H1 (cell line): ENCODE results near the gene KCND3. TPM values are rescaled to one million over a fixed set of nuclear protein-coding genes. Genes with fewer than 3 reads are reported as not detected.

Experiments
- CTCF ChIA-PET: fragments of 300-600 bp; sonication (Branson Sonifier 250); formaldehyde crosslinking; loops from one replicate; lab custom pipeline; 2021; ENCODE audit not compliant: partially characterized antibody; lab: Charles Lee
- POLR2A ChIA-PET: fragments of 300-600 bp; sonication (Branson Sonifier 250); formaldehyde crosslinking; loops from one replicate; lab custom pipeline; 2021; ENCODE audit warnings: inconsistent platforms; ENCODE audit not compliant: partially characterized antibody; lab: Charles Lee
- DNase-seq, 2 experiments: peaks; one replicate each; pipeline versions ENCODE4 v3.0.0 to v3.0.0-alpha.2; 2010 to 2022; ENCODE audit warnings: low spot score in 2 of 2, low read depth in 1 of 2, mixed read lengths in 1 of 2
- FAIRE-seq: peaks from 2 replicates; lab custom pipeline; 2011; peaks lifted over from hg19 to GRCh38; lab: Jason Lieb, UNC
- H2AFZ ChIP-seq: 2 replicates; pipeline ENCODE4 v1.8.1; 2012; ENCODE audit warnings: low read length, inconsistent platforms
- H2AK5ac ChIP-seq: 2 replicates; pipeline ENCODE4 v1.6.1; 2013; ENCODE audit warnings: low read depth, low read length
- H2BK120ac ChIP-seq: replicated peaks from 2 replicates; pipeline ENCODE3; 2013; ENCODE audit warnings: low read depth, low read length, inconsistent platforms
- H2BK12ac ChIP-seq: 2 replicates; pipeline ENCODE4 v1.6.1; 2013; ENCODE audit warnings: low read depth, low read length
- H2BK15ac ChIP-seq: 2 replicates; pipeline ENCODE4 v1.6.1; 2013; ENCODE audit warnings: low read length
- H2BK20ac ChIP-seq: 2 replicates; pipeline ENCODE4 v1.6.1; 2013; ENCODE audit warnings: low read length
- H2BK5ac ChIP-seq: 2 replicates; pipeline ENCODE4 v1.6.1; 2013; ENCODE audit warnings: low read depth, low read length
- H3K14ac ChIP-seq: 2 replicates; pipeline ENCODE4 v1.6.1; 2013; ENCODE audit warnings: inconsistent platforms; ENCODE audit not compliant: insufficient read length
- H3K18ac ChIP-seq: 2 replicates; pipeline ENCODE4 v1.6.1; 2013; ENCODE audit warnings: low read length; ENCODE audit errors: extremely low read depth
- H3K23ac ChIP-seq: 2 replicates; pipeline ENCODE4 v1.6.1; 2013; ENCODE audit warnings: inconsistent platforms; ENCODE audit not compliant: insufficient read length
- H3K23me2 ChIP-seq: 2 replicates; pipeline ENCODE4 v1.6.1; 2013; ENCODE audit warnings: low read depth, low read length
- H3K27ac ChIP-seq: 2 replicates; pipeline ENCODE4 v1.6.1; 2011; ENCODE audit warnings: low read depth, low read length, inconsistent platforms
- H3K27me3 ChIP-seq, 4 experiments: replicated peaks in 1 of 4; 1 replicate in 1 of 4; 2 replicates in 3 of 4; pipeline versions ENCODE4 v1.6.1 to v1.8.1; 2011 to 2013; ENCODE audit warnings: low read length in 3 of 4, mild to moderate bottlenecking in 3 of 4, inconsistent platforms in 2 of 4, mixed read lengths in 2 of 4, moderate library complexity in 1 of 4; ENCODE audit not compliant: control insufficient read depth in 3 of 4, insufficient read depth in 3 of 4; ENCODE audit errors: extremely low read depth in 1 of 4
- H3K36me3 ChIP-seq, 4 experiments: 2 replicates each; pipeline versions ENCODE4 v1.6.1 to v1.8.1; 2011 to 2013; ENCODE audit warnings: mild to moderate bottlenecking in 4 of 4, low read length in 3 of 4, moderate library complexity in 2 of 4, control low read depth in 1 of 4, inconsistent platforms in 1 of 4; ENCODE audit not compliant: insufficient read depth in 4 of 4, control insufficient read depth in 2 of 4
- H3K4ac ChIP-seq: replicated peaks from 2 replicates; pipeline ENCODE3; 2013; ENCODE audit warnings: low read length, low read depth, mixed read lengths, inconsistent platforms; ENCODE audit not compliant: insufficient read length
- H3K4me1 ChIP-seq, 4 experiments: replicated peaks in 1 of 4; 1 replicate in 1 of 4; 2 replicates in 3 of 4; pipeline versions ENCODE4 v1.6.1 to v1.8.1; 2011 to 2013; ENCODE audit warnings: low read length in 3 of 4, inconsistent platforms in 2 of 4, mixed read lengths in 1 of 4; ENCODE audit not compliant: insufficient read depth in 4 of 4, control insufficient read depth in 3 of 4
- H3K4me2 ChIP-seq, 2 experiments: 2 replicates each; pipeline versions ENCODE4 v1.6.1 to v1.8.1; 2011 to 2013; ENCODE audit warnings: low read depth in 2 of 2, low read length in 2 of 2, control low read depth in 1 of 2, inconsistent platforms in 1 of 2, mild to moderate bottlenecking in 1 of 2; ENCODE audit not compliant: insufficient read depth in 1 of 2
- H3K4me3 ChIP-seq, 4 experiments: fragments of 200-600, 300-600 bp in 1 of 4; sonication (generic), shearing (Covaris generic), sonication (Bioruptor Twin) in 1 of 4; 2 replicates each; pipeline versions ENCODE4 v1.5.1 to v1.8.1; 2011 to 2016; ENCODE audit warnings: low read length in 4 of 4, low read depth in 3 of 4, control low read depth in 2 of 4, inconsistent platforms in 2 of 4, mild to moderate bottlenecking in 2 of 4, mixed read lengths in 1 of 4, moderate library complexity in 1 of 4; ENCODE audit not compliant: insufficient read depth in 2 of 4; ENCODE audit errors: extremely low read depth in 1 of 4
- H3K56ac ChIP-seq: replicated peaks from 2 replicates; pipeline ENCODE3; 2013; ENCODE audit warnings: low read depth, mild to moderate bottlenecking, mixed read lengths, low read length, inconsistent platforms; ENCODE audit not compliant: insufficient read length
- H3K79me1 ChIP-seq: 2 replicates; pipeline ENCODE4 v1.6.1; 2013; ENCODE audit warnings: low read depth, low read length, control low read depth
- H3K79me2 ChIP-seq, 2 experiments: 2 replicates each; pipeline versions ENCODE4 v1.6.1 to v1.8.1; 2012 to 2013; ENCODE audit warnings: low read length in 2 of 2, mild to moderate bottlenecking in 2 of 2, inconsistent platforms in 1 of 2; ENCODE audit not compliant: insufficient read depth in 2 of 2, control insufficient read depth in 1 of 2
- H3K9ac ChIP-seq, 4 experiments: replicated peaks in 1 of 4; 1 replicate in 1 of 4; 2 replicates in 3 of 4; pipeline versions ENCODE4 v1.6.1 to v1.8.1; 2011 to 2013; ENCODE audit warnings: low read depth in 3 of 4, low read length in 3 of 4, control low read depth in 2 of 4, mild to moderate bottlenecking in 2 of 4, moderate library complexity in 2 of 4, inconsistent platforms in 1 of 4; ENCODE audit errors: extremely low read depth in 1 of 4
- H3K9me3 ChIP-seq, 2 experiments: 2 replicates each; pipeline versions ENCODE4 v1.6.1 to v1.8.1; 2012 to 2013; ENCODE audit warnings: mild to moderate bottlenecking in 2 of 2, moderate library complexity in 2 of 2, control low read depth in 1 of 2, inconsistent platforms in 1 of 2, low read depth in 1 of 2, low read length in 1 of 2, mixed read lengths in 1 of 2; ENCODE audit not compliant: insufficient read depth in 2 of 2
- H4K20me1 ChIP-seq, 2 experiments: replicated peaks in 1 of 2; 2 replicates each; pipeline versions ENCODE3 to v1.8.1; 2011 to 2013; ENCODE audit warnings: inconsistent platforms in 2 of 2, low read length in 2 of 2, mild to moderate bottlenecking in 1 of 2; ENCODE audit not compliant: insufficient read depth in 2 of 2, control insufficient read depth in 1 of 2
- H4K5ac ChIP-seq: 2 replicates; pipeline ENCODE4 v1.6.1; 2013; ENCODE audit warnings: low read length, low read depth, mixed read lengths, inconsistent platforms; ENCODE audit not compliant: insufficient read length
- H4K8ac ChIP-seq: 2 replicates; pipeline ENCODE4 v1.8.0; 2013; ENCODE audit warnings: mild to moderate bottlenecking, moderate library complexity, low read length, inconsistent platforms; ENCODE audit not compliant: insufficient read depth; ENCODE audit errors: extremely low read depth
- H4K91ac ChIP-seq: replicated peaks from 2 replicates; pipeline ENCODE3; 2013; ENCODE audit warnings: low read length, mixed read lengths, inconsistent platforms; ENCODE audit not compliant: insufficient read length
- BCL11A ChIP-seq, 2 experiments: IDR thresholded peaks; one replicate each; pipeline ENCODE4 v1.6.1; 2011; ENCODE audit warnings: low read depth in 2 of 2, low read length in 2 of 2, mild to moderate bottlenecking in 2 of 2
- CBX5 ChIP-seq: fragments of 300-800, 300-1000 bp; sonication (generic); IDR thresholded peaks from 2 replicates; pipeline ENCODE4 v1.7.1; 2016; ENCODE audit warnings: antibody characterized with exemption, low read length, low read depth
- CBX8 ChIP-seq: fragments of 300-800, 300-1000 bp; sonication (generic); IDR thresholded peaks from 2 replicates; pipeline ENCODE4 v1.7.1; 2016; ENCODE audit warnings: low read depth, low read length, borderline replicate concordance
- CHD1 ChIP-seq: IDR thresholded peaks from 2 replicates; pipeline ENCODE4 v1.6.1; 2012; ENCODE audit warnings: low read depth, low read length, improper control_type of control experiment
- HDAC2 ChIP-seq, 2 experiments: fragments of 300-600 bp in 1 of 2; sonication (generic) in 1 of 2; IDR thresholded peaks; 2 replicates each; pipeline ENCODE4 v1.6.1; 2011 to 2012; ENCODE audit warnings: low read depth in 2 of 2, low read length in 2 of 2, mild to moderate bottlenecking in 2 of 2, moderate library complexity in 2 of 2, borderline replicate concordance in 1 of 2, inconsistent platforms in 1 of 2
- SRF ChIP-seq: IDR thresholded peaks from 2 replicates; pipeline ENCODE4 v1.6.1; 2011; ENCODE audit warnings: mild to moderate bottlenecking, low read depth, low read length, moderate library complexity
- TAF1 ChIP-seq: IDR thresholded peaks from 2 replicates; pipeline ENCODE4 v1.6.1; 2011; ENCODE audit warnings: mild to moderate bottlenecking, low read depth, low read length
- TCF12 ChIP-seq: IDR thresholded peaks from 2 replicates; pipeline ENCODE4 v1.6.1; 2011; ENCODE audit warnings: low read depth, mild to moderate bottlenecking, low read length
- WGBS, 2 experiments: shearing (Covaris generic) in 1 of 2; methylation state at CpG; one replicate each; pipeline versions ENCODE4 v1.1.6 to v1.1.7; 2013 to 2015; ENCODE audit warnings: low lambda C conversion rate in 2 of 2, mixed read lengths in 2 of 2, inconsistent platforms in 1 of 2, low coverage in 1 of 2, missing lambda C conversion rate in 1 of 2; ENCODE audit not compliant: insufficient replicate concordance in 2 of 2, insufficient coverage in 1 of 2, insufficient read length in 1 of 2; ENCODE audit errors: extremely low coverage in 1 of 2, missing lambda C conversion rate in 1 of 2; 5-methylcytosine and 5-hydroxymethylcytosine counted together
- polyA plus RNA-seq, 7 experiments: library from polyadenylated mRNA; depleted of rRNA in 3 of 7; stranded (reverse) in 5 of 7; unstranded in 2 of 7; fragments of >200 nt in 5 of 7; fragments of 200-250 nt in 2 of 7; gene quantifications; 1 replicate in 5 of 7; 2 replicates in 1 of 7; 4 replicates in 1 of 7; pipeline versions ENCODE4 v1.2.1 to v1.2.3, GENCODE V29; 2011 to 2013; ENCODE audit warnings: missing spikeins in 2 of 7, mixed read lengths in 2 of 7
- total RNA-seq: library from RNA; stranded (reverse); fragmentation: NEBNext Ultra II Directional; extraction: Animal tissue kit (Norgen Biotek cat#: 25700); gene quantifications from 2 replicates; pipeline ENCODE4 v1.2.1, GENCODE V29; 2021
- TF ChIP-seq, protein P1 (sequence below): IDR thresholded peaks from 2 replicates; pipeline ENCODE4 v1.6.1; 2012; ENCODE audit warnings: low read length, inconsistent platforms
- TF ChIP-seq, protein P2 (sequence below): IDR thresholded peaks from 2 replicates; pipeline ENCODE4 v1.6.1; 2012; ENCODE audit warnings: inconsistent platforms
- TF ChIP-seq, protein P3 (sequence below): IDR thresholded peaks from 2 replicates; pipeline ENCODE4 v1.6.1; 2011; ENCODE audit warnings: low read depth, mild to moderate bottlenecking, low read length; ENCODE audit not compliant: insufficient read depth

Gene KCND3
- total and polyA plus RNA-seq, 2 of the 8 experiments (the other 6 are each of a cell fraction or from before 2014, with no cell fraction given) = 0.14 to 0.48 TPM

DNA sequence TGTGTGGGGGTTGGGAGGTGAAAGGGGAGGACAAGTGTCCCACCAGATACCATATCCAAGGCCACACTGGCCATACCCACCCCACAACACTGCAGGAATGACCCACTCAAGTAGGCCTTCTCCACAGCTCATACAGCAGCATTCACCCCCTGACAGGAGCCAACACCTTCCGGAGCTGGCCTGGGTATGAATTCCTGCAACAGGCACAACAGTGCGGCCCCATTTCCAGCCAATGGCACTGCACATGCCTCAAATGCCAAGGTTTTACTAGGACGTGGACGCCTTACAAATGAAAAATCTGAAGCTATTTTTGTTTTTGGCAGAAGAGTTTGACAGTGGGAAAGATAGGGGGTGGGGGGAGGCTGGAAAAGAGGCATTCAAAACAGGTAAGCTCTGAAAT, 2.0 kb downstream of the KCND3 start:
- no peaks in the 10 kb centered on the region for H3K79me2 ChIP-seq
- no peak overlapping the region for H2BK20ac ChIP-seq
- no peak overlapping the region for H2BK120ac ChIP-seq
- no peak overlapping the region for H2AFZ ChIP-seq
- ChIA-PET CTCF (interaction anchor here (1.1 to 2.1 kb wide), 4 partner anchors 18 to 349 kb away, joined by 3 to 5 read pairs (median 3); no protein-coding TSS in a partner anchor), POLR2A (no interaction called here)
- H3K27ac ChIP-seq = no peak overlapping the region
- no peak overlapping the region for H4K5ac ChIP-seq
- H3K4me2 ChIP-seq = no peak overlapping the region
- H3K36me3 ChIP-seq = no peaks in the 10 kb centered on the region; a peak in 1 of 8 replicates
- peak overlapping the region; percentile 19; the same call in 1 of the 2 replicates for H2BK12ac ChIP-seq
- WGBS, 2 experiments = 70% methylated on average over 4 of the region's 4 CpGs; no CpG with 5 or more reads in 1 of the 2 experiments
- no peak overlapping the region for H4K91ac ChIP-seq
- no peak overlapping the region for H3K18ac ChIP-seq
- H3K79me1 ChIP-seq = no peaks in the 10 kb centered on the region
- H2AK5ac ChIP-seq = no peak overlapping the region
- H3K4me1 ChIP-seq = peaks cover 5 to 23% (median 8%) of the 10 kb centered on the region in 4 experiments
- peaks cover 3 to 5% of the 10 kb centered on the region in 2 experiments for H4K20me1 ChIP-seq
- H3K4me3 ChIP-seq = no peak overlapping the region
- H3K27me3 ChIP-seq = peaks cover 30 to 52% (median 48%) of the 10 kb centered on the region in 4 experiments
- no peak overlapping the region for H3K56ac ChIP-seq
- no peak overlapping the region for H4K8ac ChIP-seq
- peaks cover 13% of the 10 kb centered on the region; the same call in 1 of the 2 replicates for H3K23me2 ChIP-seq
- H2BK15ac ChIP-seq = peak overlapping the region; percentile 12; the same call in 1 of the 2 replicates
- no peak overlapping the region for H3K23ac ChIP-seq
- H3K4ac ChIP-seq = no peak overlapping the region
- FAIRE-seq (no peak), DNase-seq (no peak)
- no peaks in the 10 kb centered on the region; a peak in 1 of 4 replicates for H3K9me3 ChIP-seq
- no peak overlapping the region for H2BK5ac ChIP-seq
- H3K14ac ChIP-seq = no peak overlapping the region
- no peak overlapping the region for H3K9ac ChIP-seq
- TF ChIP-seq, protein P1, sequence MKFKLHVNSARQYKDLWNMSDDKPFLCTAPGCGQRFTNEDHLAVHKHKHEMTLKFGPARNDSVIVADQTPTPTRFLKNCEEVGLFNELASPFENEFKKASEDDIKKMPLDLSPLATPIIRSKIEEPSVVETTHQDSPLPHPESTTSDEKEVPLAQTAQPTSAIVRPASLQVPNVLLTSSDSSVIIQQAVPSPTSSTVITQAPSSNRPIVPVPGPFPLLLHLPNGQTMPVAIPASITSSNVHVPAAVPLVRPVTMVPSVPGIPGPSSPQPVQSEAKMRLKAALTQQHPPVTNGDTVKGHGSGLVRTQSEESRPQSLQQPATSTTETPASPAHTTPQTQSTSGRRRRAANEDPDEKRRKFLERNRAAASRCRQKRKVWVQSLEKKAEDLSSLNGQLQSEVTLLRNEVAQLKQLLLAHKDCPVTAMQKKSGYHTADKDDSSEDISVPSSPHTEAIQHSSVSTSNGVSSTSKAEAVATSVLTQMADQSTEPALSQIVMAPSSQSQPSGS = no peak
- TF ChIP-seq, protein P2, sequence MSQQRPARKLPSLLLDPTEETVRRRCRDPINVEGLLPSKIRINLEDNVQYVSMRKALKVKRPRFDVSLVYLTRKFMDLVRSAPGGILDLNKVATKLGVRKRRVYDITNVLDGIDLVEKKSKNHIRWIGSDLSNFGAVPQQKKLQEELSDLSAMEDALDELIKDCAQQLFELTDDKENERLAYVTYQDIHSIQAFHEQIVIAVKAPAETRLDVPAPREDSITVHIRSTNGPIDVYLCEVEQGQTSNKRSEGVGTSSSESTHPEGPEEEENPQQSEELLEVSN = no peak
- TF ChIP-seq TCF12 (no peak), BCL11A (IDR thresholded peaks at IDR 0.05; ENCODE audit: low read depth in 2 of 2, low read length in 2 of 2) (no peak), CBX5 (no peak), CBX8 (no peak), CHD1 (no peak), HDAC2 (IDR thresholded peaks at IDR 0.05; ENCODE audit: borderline replicate concordance in 1 of 2, low read depth in 2 of 2, low read length in 2 of 2) (no peak), SRF (no peak), TAF1 (no peak)
- TF ChIP-seq, protein P3, sequence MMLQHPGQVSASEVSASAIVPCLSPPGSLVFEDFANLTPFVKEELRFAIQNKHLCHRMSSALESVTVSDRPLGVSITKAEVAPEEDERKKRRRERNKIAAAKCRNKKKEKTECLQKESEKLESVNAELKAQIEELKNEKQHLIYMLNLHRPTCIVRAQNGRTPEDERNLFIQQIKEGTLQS = no peak
